Suprapubic skin (tissue), 4 donors: ENCODE data around the gene DDR1. TPM values are rescaled to one million over a fixed set of nuclear protein-coding genes. Genes with fewer than 3 reads are reported as not detected.

ENCODE experiments used
- DNase-seq, 2 donors: peaks; one replicate each; pipeline ENCODE4 v3.0.0-alpha.2; 2019; ENCODE audit warnings: low spot score in 2 of 2
- H3K27ac ChIP-seq: fragments of 200-600 bp; sonication (generic); one replicate; pipeline ENCODE4 v1.5.1; 2019
- H3K27me3 ChIP-seq: fragments of 200-600 bp; sonication (generic); one replicate; pipeline ENCODE4 v1.5.1; 2019
- H3K36me3 ChIP-seq: fragments of 200-600 bp; sonication (generic); one replicate; pipeline ENCODE4 v1.5.1; 2019
- H3K4me1 ChIP-seq: fragments of 200-600 bp; sonication (generic); one replicate; pipeline ENCODE4 v1.5.1; 2019
- H3K4me3 ChIP-seq: fragments of 200-600 bp; sonication (generic); one replicate; pipeline ENCODE4 v1.5.1; 2019; ENCODE audit warnings: mild to moderate bottlenecking
- H3K9me3 ChIP-seq: fragments of 200-600 bp; sonication (generic); one replicate; pipeline ENCODE4 v1.5.1; 2019
- EP300 ChIP-seq: sonication (generic); formaldehyde crosslinking; IDR thresholded peaks from one replicate; pipeline ENCODE4 v1.6.1; 2017; ENCODE audit warnings: antibody characterized with exemption
- POLR2A ChIP-seq, 2 donors: fragments of 450-650 bp; IDR thresholded peaks; one replicate each; pipeline ENCODE4 v1.6.1; 2017; ENCODE audit warnings: antibody characterized with exemption in 2 of 2, mild to moderate bottlenecking in 2 of 2, moderate library complexity in 2 of 2
- POLR2AphosphoS5 ChIP-seq, 3 donors: sonication (generic); formaldehyde crosslinking; IDR thresholded peaks; one replicate each; pipeline ENCODE4 v1.6.1; 2017; ENCODE audit warnings: antibody characterized with exemption in 3 of 3
- WGBS: methylation state at CpG from one replicate; pipeline ENCODE4 v1.1.5; 2018; 5-methylcytosine and 5-hydroxymethylcytosine counted together
- total RNA-seq, 4 donors: library from RNA; depleted of rRNA; stranded (reverse); fragments of >200 nt; gene quantifications; one replicate each; pipeline ENCODE4 v1.1.0, GENCODE V29; 2016
- TF ChIP-seq, protein P1 (sequence below), 2 donors: fragments of 200-600 bp in 1 of 2; fragments of 450-650 bp in 1 of 2; sonication (generic) in 1 of 2; IDR thresholded peaks; one replicate each; pipeline ENCODE4 v1.5.1; 2016 to 2019; ENCODE audit warnings: antibody characterized with exemption in 2 of 2, mild to moderate bottlenecking in 1 of 2, moderate library complexity in 1 of 2

DDR1 gene
- total RNA-seq, 4 donors from 2014 or later = 161 to 210 (median 188) TPM

DNA sequence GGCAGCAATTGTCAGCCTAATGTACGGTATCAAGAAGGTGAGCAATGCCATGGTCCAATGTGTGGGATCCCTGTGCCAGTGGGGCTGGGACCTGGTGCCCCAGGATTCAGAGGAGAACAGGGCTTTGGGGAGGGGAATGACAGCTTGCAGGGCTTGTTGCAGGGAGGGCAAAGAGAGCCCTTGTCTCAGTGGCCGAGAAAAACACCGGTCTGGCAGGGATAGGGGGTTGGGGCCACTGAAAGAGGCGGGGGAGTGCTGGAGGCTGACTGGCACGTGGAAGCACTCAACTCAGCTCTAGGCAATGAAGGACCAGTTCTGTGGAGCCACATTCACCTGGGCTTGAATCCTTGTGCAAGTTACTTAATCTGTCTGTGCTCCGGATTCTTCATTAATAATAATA is 52.9 kb downstream of the DDR1 start:
- Histone ChIP-seq H3K4me1 (peaks cover 1% of the 10 kb centered on the region), H3K27ac (no peak overlapping the region), H3K4me3 (no peak overlapping the region), H3K36me3 (no peaks in the 10 kb centered on the region), H3K27me3 (no peaks in the 10 kb centered on the region), H3K9me3 (no peaks in the 10 kb centered on the region)
- DNase-seq = no peak
- WGBS = 81% methylated on average over 6 of the region's 6 CpGs
- TF ChIP-seq, protein P1, sequence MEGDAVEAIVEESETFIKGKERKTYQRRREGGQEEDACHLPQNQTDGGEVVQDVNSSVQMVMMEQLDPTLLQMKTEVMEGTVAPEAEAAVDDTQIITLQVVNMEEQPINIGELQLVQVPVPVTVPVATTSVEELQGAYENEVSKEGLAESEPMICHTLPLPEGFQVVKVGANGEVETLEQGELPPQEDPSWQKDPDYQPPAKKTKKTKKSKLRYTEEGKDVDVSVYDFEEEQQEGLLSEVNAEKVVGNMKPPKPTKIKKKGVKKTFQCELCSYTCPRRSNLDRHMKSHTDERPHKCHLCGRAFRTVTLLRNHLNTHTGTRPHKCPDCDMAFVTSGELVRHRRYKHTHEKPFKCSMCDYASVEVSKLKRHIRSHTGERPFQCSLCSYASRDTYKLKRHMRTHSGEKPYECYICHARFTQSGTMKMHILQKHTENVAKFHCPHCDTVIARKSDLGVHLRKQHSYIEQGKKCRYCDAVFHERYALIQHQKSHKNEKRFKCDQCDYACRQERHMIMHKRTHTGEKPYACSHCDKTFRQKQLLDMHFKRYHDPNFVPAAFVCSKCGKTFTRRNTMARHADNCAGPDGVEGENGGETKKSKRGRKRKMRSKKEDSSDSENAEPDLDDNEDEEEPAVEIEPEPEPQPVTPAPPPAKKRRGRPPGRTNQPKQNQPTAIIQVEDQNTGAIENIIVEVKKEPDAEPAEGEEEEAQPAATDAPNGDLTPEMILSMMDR (IDR thresholded peaks at IDR 0.05) = no peak
- TF ChIP-seq POLR2A (IDR thresholded peaks at IDR 0.05) (no peak), EP300 (no peak), POLR2AphosphoS5 (IDR thresholded peaks at IDR 0.05) (no peak)

DNA sequence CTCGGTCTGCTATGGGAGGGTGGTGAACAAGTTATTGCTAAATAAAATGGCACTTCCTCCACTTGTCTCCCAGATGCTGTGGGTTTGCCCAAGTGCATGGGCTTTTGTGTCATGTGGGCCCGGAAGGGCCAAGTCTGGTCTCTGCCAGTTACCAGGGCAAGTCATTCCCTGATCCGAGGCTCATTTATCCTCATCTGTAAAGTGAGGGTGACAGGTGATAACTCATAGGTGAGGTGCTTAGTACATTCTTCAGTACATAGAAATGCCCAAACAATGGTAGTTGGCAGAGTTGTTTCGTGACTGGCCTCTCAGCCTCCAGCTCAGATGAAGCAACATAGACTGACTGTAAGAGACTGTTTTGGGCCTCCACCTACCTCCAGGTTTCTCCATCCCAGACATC is 54.4 kb downstream of the DDR1 start:
- Histone ChIP-seq H3K27me3 (no peaks in the 10 kb centered on the region), H3K4me1 (peaks cover 7% of the 10 kb centered on the region), H3K27ac (no peak overlapping the region), H3K9me3 (no peaks in the 10 kb centered on the region), H3K36me3 (no peaks in the 10 kb centered on the region), H3K4me3 (no peak overlapping the region)
- 50% methylated on average over 4 of the region's 4 CpGs for WGBS
- TF ChIP-seq, protein P1 (IDR thresholded peaks at IDR 0.05) = no peak
- TF ChIP-seq POLR2AphosphoS5 (IDR thresholded peaks at IDR 0.05) (no peak), POLR2A (IDR thresholded peaks at IDR 0.05) (no peak), EP300 (no peak)
- DNase-seq = no peak

DNA sequence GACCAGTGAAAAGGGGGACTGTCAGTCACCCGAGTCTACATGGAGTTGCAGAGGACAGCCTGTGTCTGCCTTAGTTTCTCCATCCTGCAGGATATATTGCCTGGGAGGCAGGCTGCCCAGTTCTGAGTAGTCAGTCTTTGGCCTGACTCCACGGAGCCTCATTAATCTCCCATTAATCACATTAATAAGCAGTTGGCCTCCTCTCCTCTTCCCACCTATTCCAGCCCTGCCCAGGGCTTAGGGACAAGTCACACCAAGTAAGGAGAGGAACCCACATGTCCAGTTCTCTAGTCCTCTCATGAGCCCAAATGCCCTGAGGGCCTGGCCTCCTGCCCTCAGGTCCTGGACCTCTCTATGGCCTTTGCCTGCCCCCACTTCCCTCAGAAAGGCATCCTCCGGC is 55.2 kb downstream of the DDR1 start:
- Histone ChIP-seq H3K36me3 (no peaks in the 10 kb centered on the region), H3K27me3 (no peaks in the 10 kb centered on the region), H3K9me3 (no peaks in the 10 kb centered on the region), H3K27ac (no peak overlapping the region), H3K4me3 (no peak overlapping the region), H3K4me1 (peaks cover 7% of the 10 kb centered on the region)
- WGBS = 21% methylated on average over 3 of the region's 3 CpGs
- no peak for DNase-seq
- TF ChIP-seq, protein P1 (IDR thresholded peaks at IDR 0.05) = no peak
- TF ChIP-seq EP300 = no peak
- TF ChIP-seq POLR2AphosphoS5 (IDR thresholded peaks at IDR 0.05) = no peak
- no peak for TF ChIP-seq POLR2A (IDR thresholded peaks at IDR 0.05)

DNA sequence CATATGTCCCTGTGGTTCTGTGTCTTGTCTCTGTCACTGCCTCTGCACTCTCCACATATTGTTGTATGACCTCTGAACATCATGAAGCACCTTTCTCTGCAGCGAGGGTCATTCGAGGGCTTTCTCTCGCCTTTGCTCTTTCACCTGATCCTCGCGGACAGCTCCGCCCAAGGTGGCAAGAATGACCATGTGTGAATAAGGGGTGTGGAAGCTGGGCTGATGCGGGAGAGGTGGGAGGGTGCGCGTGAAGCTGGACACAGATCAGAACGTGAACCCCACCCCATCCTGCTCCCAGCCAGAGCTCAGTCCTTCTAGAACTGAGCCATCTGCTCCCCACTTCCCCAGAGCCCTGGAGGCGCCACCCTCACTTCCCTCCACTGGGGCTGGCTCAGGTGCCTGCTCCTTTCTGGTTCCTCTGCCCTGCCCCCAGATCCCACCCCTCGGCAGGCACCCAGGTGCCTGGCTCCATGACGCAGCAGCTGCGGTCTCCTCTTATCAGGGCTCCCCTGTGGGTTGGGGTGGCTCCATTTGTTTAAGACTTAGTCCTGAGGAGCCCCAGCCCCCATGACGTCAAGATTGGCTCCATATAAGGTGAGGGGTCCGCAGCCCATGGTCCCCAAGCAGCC is 56.2 kb downstream of the DDR1 start, which contains the start of gene MUCL3:
TSS of gene MUCL3 (plus strand) at position 613 of the 626 bp plus-strand sequence. CDS start 27 bp downstream, outside the sequence.
- no peaks in the 10 kb centered on the region for H3K9me3 ChIP-seq
- 77% methylated on average over 11 of the region's 16 CpGs for WGBS
- no peak for DNase-seq
- no peaks in the 10 kb centered on the region for H3K27me3 ChIP-seq
- no peak within 1 kb of the TSS for H3K4me3 ChIP-seq
- TF ChIP-seq, protein P1 (IDR thresholded peaks at IDR 0.05) = no peak
- TF ChIP-seq POLR2A (IDR thresholded peaks at IDR 0.05) = no peak
- no peak for TF ChIP-seq EP300
- no peak for TF ChIP-seq POLR2AphosphoS5 (IDR thresholded peaks at IDR 0.05)
- peaks cover 7% of the 10 kb centered on the region for H3K4me1 ChIP-seq
- no peak within 1 kb of the TSS for H3K27ac ChIP-seq
- no peaks in the 10 kb centered on the region for H3K36me3 ChIP-seq

DNA sequence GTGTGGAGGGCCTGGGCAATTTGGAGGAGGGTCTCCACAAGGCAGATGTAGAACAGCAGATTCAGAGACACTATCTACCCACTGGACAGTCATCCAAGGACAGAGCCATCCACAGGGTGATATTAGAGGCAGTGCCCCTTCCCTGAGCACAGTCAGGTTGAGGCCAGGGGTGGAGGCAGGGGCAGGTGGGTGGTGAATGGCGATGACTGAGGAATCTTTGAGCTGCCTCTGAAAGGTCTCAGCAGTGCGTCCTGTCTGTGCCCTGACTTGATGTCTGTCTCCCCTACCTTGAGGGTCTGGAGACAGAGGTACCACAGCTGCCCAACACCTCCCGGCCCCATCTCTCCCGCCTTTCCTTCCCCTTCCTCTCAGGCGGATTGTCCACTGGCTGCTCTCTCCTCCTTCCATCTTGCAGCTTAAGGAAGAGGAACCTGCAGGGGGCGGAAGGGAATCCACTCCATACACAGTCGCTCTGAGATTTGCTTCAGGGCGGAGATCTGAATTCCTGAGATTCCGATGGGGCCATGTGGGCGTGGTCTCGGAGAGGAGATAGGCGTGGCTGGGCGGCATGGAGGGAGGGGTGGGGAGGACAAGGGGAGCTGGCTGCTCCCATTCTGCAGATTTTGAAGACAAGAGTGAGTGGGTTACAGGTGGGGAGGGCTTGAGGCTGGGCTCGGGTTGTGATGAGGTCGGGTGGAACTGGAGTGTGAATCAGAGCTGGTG is 58.2 kb downstream of the DDR1 start:
- peaks cover 7% of the 10 kb centered on the region for H3K4me1 ChIP-seq
- H3K27me3 ChIP-seq = no peaks in the 10 kb centered on the region
- H3K9me3 ChIP-seq = no peaks in the 10 kb centered on the region
- no peak overlapping the region for H3K27ac ChIP-seq
- TF ChIP-seq EP300 (no peak), POLR2AphosphoS5 (IDR thresholded peaks at IDR 0.05) (no peak)
- TF ChIP-seq, protein P1 (IDR thresholded peaks at IDR 0.05) = peak; percentile 13 to 39
- WGBS = 17% methylated on average over 15 of the region's 15 CpGs
- peak in 1 of 2 donors; percentile 78 for DNase-seq
- H3K36me3 ChIP-seq = no peaks in the 10 kb centered on the region
- no peak overlapping the region for H3K4me3 ChIP-seq
